ENCODE data around the gene DENND11.

The DENND11 gene

GRCh38 chr7:141673346-141673745 lies 28.6 kb downstream of the DENND11 start:
- ATAC-seq, result no peak
- TF ChIP-seq, protein P1, sequence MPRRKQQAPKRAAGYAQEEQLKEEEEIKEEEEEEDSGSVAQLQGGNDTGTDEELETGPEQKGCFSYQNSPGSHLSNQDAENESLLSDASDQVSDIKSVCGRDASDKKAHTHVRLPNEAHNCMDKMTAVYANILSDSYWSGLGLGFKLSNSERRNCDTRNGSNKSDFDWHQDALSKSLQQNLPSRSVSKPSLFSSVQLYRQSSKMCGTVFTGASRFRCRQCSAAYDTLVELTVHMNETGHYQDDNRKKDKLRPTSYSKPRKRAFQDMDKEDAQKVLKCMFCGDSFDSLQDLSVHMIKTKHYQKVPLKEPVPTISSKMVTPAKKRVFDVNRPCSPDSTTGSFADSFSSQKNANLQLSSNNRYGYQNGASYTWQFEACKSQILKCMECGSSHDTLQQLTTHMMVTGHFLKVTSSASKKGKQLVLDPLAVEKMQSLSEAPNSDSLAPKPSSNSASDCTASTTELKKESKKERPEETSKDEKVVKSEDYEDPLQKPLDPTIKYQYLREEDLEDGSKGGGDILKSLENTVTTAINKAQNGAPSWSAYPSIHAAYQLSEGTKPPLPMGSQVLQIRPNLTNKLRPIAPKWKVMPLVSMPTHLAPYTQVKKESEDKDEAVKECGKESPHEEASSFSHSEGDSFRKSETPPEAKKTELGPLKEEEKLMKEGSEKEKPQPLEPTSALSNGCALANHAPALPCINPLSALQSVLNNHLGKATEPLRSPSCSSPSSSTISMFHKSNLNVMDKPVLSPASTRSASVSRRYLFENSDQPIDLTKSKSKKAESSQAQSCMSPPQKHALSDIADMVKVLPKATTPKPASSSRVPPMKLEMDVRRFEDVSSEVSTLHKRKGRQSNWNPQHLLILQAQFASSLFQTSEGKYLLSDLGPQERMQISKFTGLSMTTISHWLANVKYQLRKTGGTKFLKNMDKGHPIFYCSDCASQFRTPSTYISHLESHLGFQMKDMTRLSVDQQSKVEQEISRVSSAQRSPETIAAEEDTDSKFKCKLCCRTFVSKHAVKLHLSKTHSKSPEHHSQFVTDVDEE (CRISPR knock-in tag; IDR thresholded peaks at IDR 0.05), result no peak
- TF ChIP-seq ZC3H10 (CRISPR knock-in tag; IDR thresholded peaks at IDR 0.05) (no peak), CREB5 (CRISPR knock-in tag; IDR thresholded peaks at IDR 0.05; ENCODE audit: low read depth) (no peak), SNAI2 (CRISPR knock-in tag; IDR thresholded peaks at IDR 0.05) (no peak), OSR1 (CRISPR knock-in tag; IDR thresholded peaks at IDR 0.05) (no peak), GLIS3 (CRISPR knock-in tag; IDR thresholded peaks at IDR 0.05) (no peak), TCF4 (CRISPR knock-in tag; IDR thresholded peaks at IDR 0.05; ENCODE audit: borderline replicate concordance) (no peak), ZFP30 (CRISPR knock-in tag; IDR thresholded peaks at IDR 0.05) (no peak), PPARA (CRISPR knock-in tag; IDR thresholded peaks at IDR 0.05; ENCODE audit: borderline replicate concordance) (no peak), ARNTL (CRISPR knock-in tag; IDR thresholded peaks at IDR 0.05; ENCODE audit: borderline replicate concordance, low read depth) (no peak), RARB (CRISPR knock-in tag; IDR thresholded peaks at IDR 0.05) (no peak), ZNF8 (CRISPR knock-in tag; IDR thresholded peaks at IDR 0.05) (no peak), BACH2 (CRISPR knock-in tag; IDR thresholded peaks at IDR 0.05; ENCODE audit: borderline replicate concordance) (no peak), ISL1 (CRISPR knock-in tag; IDR thresholded peaks at IDR 0.05) (no peak), ZNF70 (CRISPR knock-in tag; IDR thresholded peaks at IDR 0.05) (no peak)
- TF ChIP-seq, protein P2, sequence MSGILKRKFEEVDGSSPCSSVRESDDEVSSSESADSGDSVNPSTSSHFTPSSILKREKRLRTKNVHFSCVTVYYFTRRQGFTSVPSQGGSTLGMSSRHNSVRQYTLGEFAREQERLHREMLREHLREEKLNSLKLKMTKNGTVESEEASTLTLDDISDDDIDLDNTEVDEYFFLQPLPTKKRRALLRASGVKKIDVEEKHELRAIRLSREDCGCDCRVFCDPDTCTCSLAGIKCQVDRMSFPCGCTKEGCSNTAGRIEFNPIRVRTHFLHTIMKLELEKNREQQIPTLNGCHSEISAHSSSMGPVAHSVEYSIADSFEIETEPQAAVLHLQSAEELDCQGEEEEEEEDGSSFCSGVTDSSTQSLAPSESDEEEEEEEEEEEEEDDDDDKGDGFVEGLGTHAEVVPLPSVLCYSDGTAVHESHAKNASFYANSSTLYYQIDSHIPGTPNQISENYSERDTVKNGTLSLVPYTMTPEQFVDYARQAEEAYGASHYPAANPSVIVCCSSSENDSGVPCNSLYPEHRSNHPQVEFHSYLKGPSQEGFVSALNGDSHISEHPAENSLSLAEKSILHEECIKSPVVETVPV (CRISPR knock-in tag; IDR thresholded peaks at IDR 0.05), result no peak
- TF ChIP-seq, protein P3, sequence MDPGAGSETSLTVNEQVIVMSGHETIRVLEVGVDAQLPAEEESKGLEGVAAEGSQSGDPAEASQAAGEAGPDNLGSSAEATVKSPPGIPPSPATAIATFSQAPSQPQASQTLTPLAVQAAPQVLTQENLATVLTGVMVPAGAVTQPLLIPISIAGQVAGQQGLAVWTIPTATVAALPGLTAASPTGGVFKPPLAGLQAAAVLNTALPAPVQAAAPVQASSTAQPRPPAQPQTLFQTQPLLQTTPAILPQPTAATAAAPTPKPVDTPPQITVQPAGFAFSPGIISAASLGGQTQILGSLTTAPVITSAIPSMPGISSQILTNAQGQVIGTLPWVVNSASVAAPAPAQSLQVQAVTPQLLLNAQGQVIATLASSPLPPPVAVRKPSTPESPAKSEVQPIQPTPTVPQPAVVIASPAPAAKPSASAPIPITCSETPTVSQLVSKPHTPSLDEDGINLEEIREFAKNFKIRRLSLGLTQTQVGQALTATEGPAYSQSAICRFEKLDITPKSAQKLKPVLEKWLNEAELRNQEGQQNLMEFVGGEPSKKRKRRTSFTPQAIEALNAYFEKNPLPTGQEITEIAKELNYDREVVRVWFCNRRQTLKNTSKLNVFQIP (CRISPR knock-in tag; IDR thresholded peaks at IDR 0.05; ENCODE audit: borderline replicate concordance, low read depth), result no peak

DNA sequence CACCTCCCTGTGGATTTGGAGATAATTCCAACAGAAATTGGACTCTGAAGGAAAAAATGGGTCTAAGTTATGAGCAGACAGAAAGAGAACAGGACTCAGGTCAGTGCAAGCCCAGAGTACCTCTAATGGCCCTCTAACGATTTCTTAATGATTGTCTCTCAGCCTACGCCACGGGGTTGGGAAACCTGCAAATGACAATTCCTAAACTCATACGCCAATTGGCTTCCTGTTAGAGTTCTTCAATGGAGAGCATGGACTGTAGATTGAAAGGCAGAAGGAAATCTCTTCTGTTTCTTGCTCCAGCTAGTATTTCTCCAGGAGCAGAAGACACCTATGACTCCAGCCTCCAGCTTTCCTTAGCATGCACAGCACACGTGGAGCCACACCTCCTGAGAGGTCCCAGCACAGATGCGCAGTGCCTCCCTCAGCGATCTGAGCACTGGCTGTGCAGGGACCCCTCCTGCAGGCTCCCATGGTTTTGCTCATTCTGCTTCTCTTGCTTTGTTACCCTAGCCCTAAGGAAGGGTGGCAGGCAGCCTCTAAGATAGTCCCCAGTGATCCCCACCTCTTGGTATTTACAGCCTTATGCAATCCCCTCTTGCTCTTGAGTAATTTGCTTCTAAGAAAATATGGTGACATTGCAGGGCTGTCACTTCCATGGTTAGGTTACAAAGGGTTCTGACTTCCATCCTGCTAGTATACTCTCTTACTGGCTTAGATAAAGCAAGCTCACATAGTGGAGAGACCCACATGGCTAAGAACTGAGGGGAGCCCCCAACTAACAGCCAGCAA lies 30.1 kb downstream of the DENND11 start:
- TF ChIP-seq ZNF8 (CRISPR knock-in tag; IDR thresholded peaks at IDR 0.05) (no peak), ZFP30 (CRISPR knock-in tag; IDR thresholded peaks at IDR 0.05) (no peak), CREB5 (CRISPR knock-in tag; IDR thresholded peaks at IDR 0.05; ENCODE audit: low read depth) (no peak), ZC3H10 (CRISPR knock-in tag; IDR thresholded peaks at IDR 0.05) (no peak), ZFP3 (CRISPR knock-in tag; IDR thresholded peaks at IDR 0.05) (no peak), GLIS3 (CRISPR knock-in tag; IDR thresholded peaks at IDR 0.05) (no peak), ARNTL (CRISPR knock-in tag; IDR thresholded peaks at IDR 0.05; ENCODE audit: borderline replicate concordance, low read depth) (no peak), TCF4 (CRISPR knock-in tag; IDR thresholded peaks at IDR 0.05; ENCODE audit: borderline replicate concordance) (no peak), TOX (CRISPR knock-in tag; IDR thresholded peaks at IDR 0.05; ENCODE audit: borderline replicate concordance) (no peak), PPARA (CRISPR knock-in tag; IDR thresholded peaks at IDR 0.05; ENCODE audit: borderline replicate concordance) (no peak), RARB (CRISPR knock-in tag; IDR thresholded peaks at IDR 0.05) (no peak), ZNF565 (CRISPR knock-in tag; conservative IDR thresholded peaks at IDR 0.05; ENCODE audit: low read depth) (no peak), SNAI2 (CRISPR knock-in tag; IDR thresholded peaks at IDR 0.05) (no peak), CSDC2 (CRISPR knock-in tag; IDR thresholded peaks at IDR 0.05) (no peak)
- TF ChIP-seq, protein P3 (CRISPR knock-in tag; IDR thresholded peaks at IDR 0.05; ENCODE audit: borderline replicate concordance, low read depth), result no peak
- TF ChIP-seq, protein P1 (CRISPR knock-in tag; IDR thresholded peaks at IDR 0.05), result no peak
- no peak for ATAC-seq
